Lung microvascular endothelial cell (primary cell): ENCODE data around the gene STPG3. TPM values are rescaled to one million over a fixed set of nuclear protein-coding genes. Genes with fewer than 3 reads are reported as not detected.

Experiments used
- DNase-seq, 2 donors: peaks; one replicate each; pipeline versions ENCODE4 v3.0.0 to v3.0.0-alpha.2; 2010; ENCODE audit warnings: low read depth in 2 of 2
- total RNA-seq: library from RNA; depleted of rRNA; stranded (reverse); fragments of >200 nt; gene quantifications from 2 replicates; pipeline ENCODE4 v1.2.1, GENCODE V29; 2014

STPG3 gene
- total RNA-seq, 1 donor from 2014 or later, result not detected

DNA sequence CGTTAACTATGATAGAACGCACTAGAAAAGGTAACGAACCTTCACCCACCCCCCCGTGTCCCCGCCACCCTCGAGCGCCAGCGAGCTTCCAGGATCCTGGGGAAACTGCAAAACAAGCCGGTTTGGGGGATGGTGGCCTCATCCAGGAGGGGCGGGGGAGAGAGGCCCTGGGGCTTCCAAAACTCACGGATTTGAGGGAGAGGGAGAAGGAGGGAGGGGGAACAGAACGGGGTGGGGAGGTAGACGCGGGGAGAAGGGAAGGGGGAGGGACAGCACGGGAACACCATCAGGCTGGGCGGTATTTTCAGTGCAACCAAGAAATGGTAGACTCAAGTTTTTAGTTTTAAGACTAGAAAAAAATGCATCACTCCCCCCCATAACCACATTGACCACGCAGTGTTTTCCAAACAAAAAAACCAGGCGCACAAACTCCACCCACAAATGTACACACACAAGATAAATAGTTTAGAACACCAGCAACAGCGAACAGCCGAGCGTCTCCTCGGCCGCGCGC, 49.5 kb downstream of the STPG3 start:
- DNase-seq, result peak; percentile 62 to 68

DNA sequence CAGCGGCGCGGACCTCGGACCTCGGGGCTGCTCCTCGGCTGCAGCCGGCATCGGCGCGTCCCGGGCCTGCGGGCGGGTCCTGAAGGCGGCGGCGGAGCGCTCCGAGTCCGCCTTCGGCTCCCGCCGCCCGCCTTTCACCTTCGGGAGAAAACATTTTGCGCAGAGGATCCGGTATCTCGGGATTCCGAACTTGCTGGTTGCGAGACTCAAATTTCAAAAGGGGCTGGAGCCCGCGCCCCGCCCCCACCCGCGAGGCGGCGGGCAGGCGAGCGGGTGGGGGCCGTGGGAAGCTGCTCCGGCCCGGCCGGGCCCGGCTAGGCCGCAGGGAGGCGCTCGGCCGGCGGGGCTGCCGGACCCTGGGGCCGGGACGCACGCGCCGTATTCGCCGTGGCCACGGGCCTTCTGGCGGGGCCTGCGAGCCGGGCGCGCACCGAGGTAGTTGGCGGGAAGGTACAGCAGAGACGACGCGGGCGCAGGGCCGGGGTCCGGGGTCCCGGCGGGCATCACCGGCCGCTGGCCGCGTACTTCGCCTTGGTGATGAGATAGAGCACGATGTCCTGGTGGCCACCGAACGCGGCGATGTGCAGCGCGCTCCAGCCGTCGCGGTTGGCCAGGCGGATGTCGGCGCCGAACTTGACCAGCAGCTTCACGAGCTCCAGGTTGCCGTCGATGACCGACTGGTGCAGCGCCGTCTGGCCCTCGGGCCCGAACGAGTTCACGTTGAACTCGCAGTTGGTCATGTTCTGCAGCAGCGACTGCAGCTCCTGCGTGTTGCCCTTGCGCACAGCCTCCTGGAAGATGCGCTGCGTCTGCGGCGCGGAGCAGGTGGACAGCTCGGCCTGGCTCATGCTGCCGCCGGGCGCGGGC, 50.2 kb downstream of the STPG3 start:
- peak; percentile 65 to 83 for DNase-seq

DNA sequence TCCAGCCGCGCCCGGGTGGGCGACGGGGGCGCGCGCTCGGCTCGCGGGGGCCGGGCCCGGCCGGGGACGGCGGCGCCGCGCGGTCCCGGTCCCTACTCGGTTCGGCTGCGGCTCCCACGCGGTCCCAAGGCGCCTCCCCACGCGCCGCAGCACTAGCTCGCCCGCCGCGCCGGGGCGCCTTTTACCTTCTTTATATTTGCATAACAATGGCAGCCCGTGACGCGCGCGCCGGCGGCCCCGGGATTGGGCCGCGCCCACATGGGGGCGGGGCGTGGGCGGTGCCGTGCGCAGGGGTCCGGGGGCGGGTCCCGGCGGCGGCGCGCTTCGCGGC, 51.0 kb downstream of the STPG3 start, which contains the start of gene NRARP:
TSS of gene NRARP (minus strand) at position 154 of the 331 bp plus-strand sequence. CDS start 343 bp downstream, outside the sequence.
- DNase-seq, result peak; percentile 90 to 94

DNA sequence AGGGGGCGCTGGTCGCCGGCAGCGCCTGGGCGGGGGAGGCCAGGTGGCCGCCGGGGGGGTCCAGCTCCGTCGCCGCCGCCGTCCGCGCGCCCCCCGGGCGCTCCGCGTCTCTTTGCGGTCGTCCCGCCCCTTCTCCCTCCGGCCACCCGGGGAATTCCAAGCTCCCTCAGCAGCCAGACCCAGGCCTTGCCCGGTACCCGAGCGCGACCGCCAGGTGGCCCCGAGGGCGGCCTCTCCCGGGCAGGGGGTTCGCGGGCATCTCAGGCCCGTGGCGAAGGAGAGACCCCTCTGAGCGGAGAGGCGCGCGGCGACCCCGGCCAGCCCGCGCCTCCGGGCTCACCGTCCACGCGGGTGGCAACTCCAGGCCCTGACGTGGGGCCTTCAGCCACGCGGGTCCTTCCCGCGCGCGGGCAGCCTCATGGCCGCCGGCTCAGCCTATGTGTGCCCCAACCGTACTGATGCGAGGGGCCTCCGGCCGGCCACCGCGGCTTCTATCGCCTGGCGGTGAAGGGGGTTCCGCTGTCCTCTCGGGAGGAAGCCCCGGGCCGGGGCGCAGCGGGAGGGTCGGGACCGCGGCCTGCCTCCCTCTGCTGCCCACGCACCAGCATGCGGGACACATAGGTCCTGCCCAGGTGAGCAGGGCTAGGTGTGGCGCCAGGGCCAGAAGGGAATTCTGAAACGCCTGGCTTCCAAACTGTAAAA, 51.5 kb downstream of the STPG3 start:
- no peak for DNase-seq

Other genes with a start within 250 kb of the STPG3 start
- 4.0 and 5.0 TPM in 2 replicates for gene ABCA2, start 223.0 kb upstream of the STPG3 start, total RNA-seq
- gene FUT7, start 219.2 kb upstream of the STPG3 start, total RNA-seq, result not detected in 2 replicates
- 6.2 and 10.5 TPM in 2 replicates for gene NPDC1, start 205.1 kb upstream of the STPG3 start, total RNA-seq
- gene ENTPD2, start 197.2 kb upstream of the STPG3 start, total RNA-seq, result not detected in 2 replicates
- 1.4 and 5.9 TPM in 2 replicates for gene SAPCD2, start 180.7 kb upstream of the STPG3 start, total RNA-seq
- gene UAP1L1, start 173.8 kb upstream of the STPG3 start, total RNA-seq, result 13.1 and 16.9 TPM in 2 replicates
- gene MAN1B1, start 164.3 kb upstream of the STPG3 start, total RNA-seq, result 38.3 and 43.4 TPM in 2 replicates
- 63.2 and 117 TPM in 2 replicates for gene DPP7, start 136.6 kb upstream of the STPG3 start, total RNA-seq
- under 0.01 and 0.22 TPM in 2 replicates for gene GRIN1, start 112.1 kb upstream of the STPG3 start, total RNA-seq
- gene LRRC26, start 81.2 kb upstream of the STPG3 start, total RNA-seq, result not detected in 2 replicates
- not detected in 2 replicates for gene TMEM210, start 79.2 kb upstream of the STPG3 start, total RNA-seq
- gene ANAPC2, start 62.7 kb upstream of the STPG3 start, total RNA-seq, result 13.7 and 16.9 TPM in 2 replicates
- gene SSNA1, start 62.6 kb upstream of the STPG3 start, total RNA-seq, result 85.4 and 97.4 TPM in 2 replicates
- gene TPRN, start 50.5 kb upstream of the STPG3 start, total RNA-seq, result 2.6 TPM in 2 replicates
- gene TMEM203, start 45.6 kb upstream of the STPG3 start, total RNA-seq, result 19.6 and 26.0 TPM in 2 replicates
- 2.2 and 2.4 TPM in 2 replicates for gene NDOR1, start 45.6 kb upstream of the STPG3 start, total RNA-seq
- gene RNF208, start 29.0 kb upstream of the STPG3 start, total RNA-seq, result 0.22 TPM in 1 of 2 replicates, not detected in the other
- gene CYSRT1, start 26.1 kb upstream of the STPG3 start, total RNA-seq, result under 0.01 and 0.20 TPM in 2 replicates
- under 0.01 TPM in 1 of 2 replicates, not detected in the other for gene RNF224, start 23.8 kb upstream of the STPG3 start, total RNA-seq
- gene SLC34A3, start 20.4 kb upstream of the STPG3 start, total RNA-seq, result not detected in 2 replicates
- 103 and 110 TPM in 2 replicates for gene TUBB4B, start 10.0 kb upstream of the STPG3 start, total RNA-seq
- 42.9 and 43.7 TPM in 2 replicates for gene NELFB, start 4.0 kb downstream of the STPG3 start, total RNA-seq
- gene TOR4A, start 26.4 kb downstream of the STPG3 start, total RNA-seq, result 21.4 and 21.8 TPM in 2 replicates
- gene NRARP, start 51.0 kb downstream of the STPG3 start, total RNA-seq, result 18.7 and 28.3 TPM in 2 replicates
- gene EXD3, start 171.9 kb downstream of the STPG3 start, total RNA-seq, result 7.8 and 18.7 TPM in 2 replicates
- 0.87 and 2.0 TPM in 2 replicates for gene NOXA1, start 172.1 kb downstream of the STPG3 start, total RNA-seq
- gene ENTPD8, start 190.1 kb downstream of the STPG3 start, total RNA-seq, result under 0.01 and 0.20 TPM in 2 replicates
- gene NSMF, start 208.0 kb downstream of the STPG3 start, total RNA-seq, result 11.6 and 15.3 TPM in 2 replicates